Measurements from ENCODE around the gene ATF6B. TPM values are rescaled to one million over a fixed set of nuclear protein-coding genes. Genes with fewer than 3 reads are reported as not detected.

The ATF6B gene
- total RNA-seq (ENCODE audit: low replicate concordance): 8.6 and 11.2 TPM in 2 replicates

GRCh38 chr6:32127717-32128592, at the start of gene ATF6B:
Gene ATF6B, minus strand, starts transcription at chr6:32128246. Its CDS starts 39 bp downstream, at chr6:32128207.

DNA sequence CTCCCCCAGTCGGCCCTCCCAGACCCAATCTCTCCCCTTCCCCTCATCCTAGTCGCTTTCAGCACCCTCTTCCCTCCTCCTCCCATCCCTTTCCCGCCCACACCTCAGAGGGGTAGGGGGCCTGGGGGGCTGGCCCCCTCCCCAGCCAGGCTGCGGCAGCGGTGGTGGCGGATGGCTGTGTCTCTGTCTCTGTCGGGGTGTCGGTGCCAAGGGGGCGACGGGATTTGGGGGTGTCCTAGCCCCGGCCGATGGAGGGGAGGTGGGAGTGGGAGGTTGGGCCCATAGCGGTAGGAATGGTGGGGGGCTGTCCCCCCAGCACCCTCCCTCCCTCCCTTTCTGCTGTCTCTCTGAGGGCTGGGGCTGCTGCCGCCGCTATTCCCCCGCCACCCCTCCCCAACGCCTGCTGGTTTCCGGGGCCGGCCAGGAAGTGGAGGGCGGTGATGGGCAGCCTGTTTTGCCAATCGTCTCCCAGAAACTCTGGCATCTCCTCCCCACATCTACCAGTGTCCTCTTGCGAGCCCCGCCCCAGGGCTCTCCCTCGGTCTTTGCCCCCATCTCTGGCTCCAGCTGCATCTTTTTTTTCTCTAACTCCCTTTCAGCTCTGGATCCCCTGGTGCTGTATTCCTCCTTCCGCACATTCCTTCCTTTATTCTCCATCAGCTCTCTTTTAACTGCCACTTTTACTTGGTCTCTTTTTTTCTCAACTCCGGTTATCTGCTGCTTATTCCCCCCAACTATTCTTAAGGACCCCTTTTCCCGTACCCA, 47.8 kb upstream of the ATF6B start, which contains the start of gene AGPAT1:
AGPAT1 (minus strand) TSS at position 374 of the 765 bp plus-strand sequence. CDS start 4,588 bp downstream, outside the sequence.

GRCh38 chr6:32164295-32164694, 36.2 kb upstream of the ATF6B start, which contains the start of gene EGFL8:
Gene EGFL8, plus strand, starts transcription at chr6:32164595. Its CDS starts 1,571 bp downstream, at chr6:32166166.

DNA sequence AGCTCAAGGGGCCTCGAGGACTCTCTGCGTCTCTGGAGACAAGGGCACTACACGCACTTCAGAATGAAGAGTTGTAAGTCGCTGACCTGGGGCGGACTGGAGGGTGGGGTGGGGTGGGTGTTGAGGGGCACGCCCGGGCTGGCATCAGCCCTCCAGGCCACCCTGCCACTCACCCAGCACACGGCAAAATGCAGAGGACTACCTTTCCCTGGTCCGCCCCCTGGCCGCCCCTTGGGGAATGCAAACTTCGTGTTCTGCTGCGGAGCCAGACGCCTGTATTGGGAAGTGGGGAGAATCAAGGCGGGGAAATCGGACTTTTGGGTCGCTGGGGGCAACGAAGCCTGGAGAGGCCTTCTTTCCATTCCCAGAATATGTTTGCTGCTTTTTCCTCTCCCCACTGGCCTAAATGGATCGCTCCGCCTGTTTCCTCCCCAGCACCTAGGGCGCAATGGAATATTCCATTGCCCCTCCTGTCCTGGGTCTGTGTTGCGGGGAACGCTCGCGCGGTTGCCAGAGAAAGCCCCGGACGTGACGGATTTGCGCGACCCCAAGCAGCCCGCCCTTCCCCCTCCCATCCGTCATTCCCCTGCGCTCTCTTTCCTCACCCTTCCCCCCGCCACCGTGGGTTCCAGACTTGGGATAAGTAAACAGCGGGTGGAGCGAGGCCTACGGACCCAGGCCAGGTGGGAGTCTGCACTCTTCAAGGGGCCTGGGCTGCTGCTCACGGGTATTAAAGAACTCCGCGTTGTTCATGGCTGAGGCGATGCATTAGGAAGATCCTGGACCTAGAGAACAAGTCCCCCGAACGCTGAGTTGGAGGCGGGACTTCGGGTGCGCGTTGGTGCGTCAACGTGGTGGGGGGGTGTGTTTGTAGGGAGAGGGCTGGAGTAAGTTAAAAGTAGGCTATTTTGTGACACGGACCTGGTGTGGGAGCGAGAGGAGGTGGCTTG, 25.8 kb upstream of the ATF6B start, which contains the start of gene PPT2:
PPT2 (plus strand) TSS at position 578 of the 950 bp plus-strand sequence. CDS start 454 bp downstream, outside the sequence.

GRCh38 chr6:32151863-32152768, 24.1 kb upstream of the ATF6B start, which contains the start of gene PRRT1:
Gene PRRT1, minus strand, starts transcription at chr6:32151939. Its CDS starts 112 bp downstream, at chr6:32151827.

GRCh38 chr6:32109114-32109764, 18.8 kb downstream of the ATF6B start, which contains the start of gene TNXB:
Gene TNXB, minus strand, starts transcription at chr6:32109338. Its CDS starts 11,140 bp downstream, at chr6:32098198.

Other genes starting within 250 kb of the ATF6B start
- not detected in 2 replicates for gene SLC44A4, start 249.2 kb downstream of the ATF6B start, total RNA-seq (ENCODE audit: low replicate concordance)
- 41.5 and 175 TPM in 2 replicates for gene EHMT2, start 230.5 kb downstream of the ATF6B start, total RNA-seq (ENCODE audit: low replicate concordance)
- 6.2 and 12.4 TPM in 2 replicates for gene ZBTB12, start 226.2 kb downstream of the ATF6B start, total RNA-seq (ENCODE audit: low replicate concordance)
- 0.90 and 26.7 TPM in 2 replicates for gene C2, start 200.5 kb downstream of the ATF6B start, total RNA-seq (ENCODE audit: low replicate concordance)
- gene CFB, start 182.2 kb downstream of the ATF6B start, total RNA-seq (ENCODE audit: low replicate concordance): 15.0 and 108 TPM in 2 replicates
- gene NELFE, start 169.3 kb downstream of the ATF6B start, total RNA-seq (ENCODE audit: low replicate concordance): 77.8 and 109 TPM in 2 replicates
- gene SKIC2, start 169.1 kb downstream of the ATF6B start, total RNA-seq (ENCODE audit: low replicate concordance): 48.6 and 68.8 TPM in 2 replicates
- gene DXO, start 156.1 kb downstream of the ATF6B start, total RNA-seq (ENCODE audit: low replicate concordance): 6.9 and 12.9 TPM in 2 replicates
- 3.7 and 23.1 TPM in 2 replicates for gene C4A, start 146.2 kb downstream of the ATF6B start, total RNA-seq (ENCODE audit: low replicate concordance)
- 3.2 and 24.0 TPM in 2 replicates for gene C4B, start 113.5 kb downstream of the ATF6B start, total RNA-seq (ENCODE audit: low replicate concordance)
- 0.08 TPM in 1 of 2 replicates, not detected in the other for gene CYP21A2, start 89.8 kb downstream of the ATF6B start, total RNA-seq (ENCODE audit: low replicate concordance)
- 1.1 and 55.9 TPM in 2 replicates for gene TNXB, start 18.9 kb downstream of the ATF6B start, total RNA-seq (ENCODE audit: low replicate concordance)
- 5.1 TPM in 2 replicates for gene FKBPL, start 2.0 kb upstream of the ATF6B start, total RNA-seq (ENCODE audit: low replicate concordance)
- gene PRRT1, start 23.7 kb upstream of the ATF6B start, total RNA-seq (ENCODE audit: low replicate concordance): 0.08 and 0.12 TPM in 2 replicates
- 16.5 and 38.4 TPM in 2 replicates for gene PPT2, start 25.9 kb upstream of the ATF6B start, total RNA-seq (ENCODE audit: low replicate concordance)
- gene EGFL8, start 36.3 kb upstream of the ATF6B start, total RNA-seq (ENCODE audit: low replicate concordance): 0.75 and 3.5 TPM in 2 replicates
- gene AGPAT1, start 47.8 kb upstream of the ATF6B start, total RNA-seq (ENCODE audit: low replicate concordance): 16.8 and 18.8 TPM in 2 replicates
- 29.3 and 31.0 TPM in 2 replicates for gene RNF5, start 50.2 kb upstream of the ATF6B start, total RNA-seq (ENCODE audit: low replicate concordance)
- 0.15 TPM in 1 of 2 replicates, not detected in the other for gene AGER, start 56.0 kb upstream of the ATF6B start, total RNA-seq (ENCODE audit: low replicate concordance)
- 19.5 and 24.7 TPM in 2 replicates for gene PBX2, start 62.0 kb upstream of the ATF6B start, total RNA-seq (ENCODE audit: low replicate concordance)
- 0.35 and 1.4 TPM in 2 replicates for gene GPSM3, start 64.4 kb upstream of the ATF6B start, total RNA-seq (ENCODE audit: low replicate concordance)
- gene NOTCH4, start 95.8 kb upstream of the ATF6B start, total RNA-seq (ENCODE audit: low replicate concordance): 0.82 and 1.5 TPM in 2 replicates
- gene TSBP1, start 243.7 kb upstream of the ATF6B start, total RNA-seq (ENCODE audit: low replicate concordance): not detected in 2 replicates

Measured in smooth muscle cell of the coronary artery (primary cell).